Esophagus squamous epithelium (tissue), 5 donors: ENCODE data around the gene KCNG2. TPM values are rescaled to one million over a fixed set of nuclear protein-coding genes. Genes with fewer than 3 reads are reported as not detected.

ENCODE experiments used
- DNase-seq: peaks from one replicate; lab custom pipeline; 2025; lab: John Stamatoyannopoulos, UW
- H3K27ac ChIP-seq, 4 donors: fragments of 200-600 bp; sonication (generic); one replicate each; pipeline ENCODE4 v1.5.1; 2016 to 2019; ENCODE audit warnings: mild to moderate bottlenecking in 1 of 4
- H3K27me3 ChIP-seq, 4 donors: fragments of 200-600 bp; sonication (generic); 1 replicate in 3 of 4; 2 replicates in 1 of 4; pipeline versions ENCODE4 v1.5.1 to v1.6.0; 2017 to 2021; ENCODE audit warnings: antibody characterized with exemption in 1 of 4
- H3K36me3 ChIP-seq, 3 donors: fragments of 200-600 bp; sonication (generic); one replicate each; pipeline ENCODE4 v1.5.1; 2016 to 2019
- H3K4me1 ChIP-seq, 3 donors: fragments of 200-600 bp; sonication (generic); one replicate each; pipeline ENCODE4 v1.5.1; 2017 to 2019
- H3K4me3 ChIP-seq, 4 donors: fragments of 200-600 bp; sonication (generic); 1 replicate in 3 of 4; 2 replicates in 1 of 4; pipeline ENCODE4 v1.5.1; 2016 to 2019; ENCODE audit warnings: mild to moderate bottlenecking in 2 of 4, moderate library complexity in 1 of 4
- H3K9me3 ChIP-seq, 3 donors: fragments of 200-600 bp; sonication (generic); one replicate each; pipeline ENCODE4 v1.5.1; 2016 to 2019
- CTCF ChIP-seq, 6 experiments: fragments of 450-650 bp in 4 of 6; fragments of 200-600 bp in 2 of 6; sonication (generic) in 2 of 6; IDR thresholded peaks; one replicate each; pipeline ENCODE4 v1.5.1; 2016 to 2019; ENCODE audit warnings: antibody characterized with exemption in 6 of 6, mild to moderate bottlenecking in 4 of 6, moderate library complexity in 4 of 6
- POLR2A ChIP-seq, 4 donors: fragments of 450-650 bp; IDR thresholded peaks; one replicate each; pipeline ENCODE4 v1.6.1; 2017; ENCODE audit warnings: antibody characterized with exemption in 4 of 4, mild to moderate bottlenecking in 4 of 4, moderate library complexity in 3 of 4
- WGBS, 2 donors: methylation state at CpG; one replicate each; pipeline ENCODE4 v1.1.5; 2018; 5-methylcytosine and 5-hydroxymethylcytosine counted together
- intact Hi-C: fragments of 100-400 bp; cut with DNase I; formaldehyde crosslinking; loops from one replicate; pipeline ENCODE4 v1.15.0; 2022
- total RNA-seq, 4 donors: library from RNA; depleted of rRNA; stranded (reverse); fragments of >200 nt; gene quantifications; one replicate each; pipeline ENCODE4 v1.1.0, GENCODE V29; 2016
- donor health status: DM: yes; HTN: yes; CAD: no.

KCNG2 gene
- total RNA-seq, 4 donors from 2014 or later, result 0.19 TPM; not detected in 3

GRCh38 chr18:79915161-79916127, 117.7 kb downstream of the KCNG2 start:
- TF ChIP-seq POLR2A (IDR thresholded peaks at IDR 0.05) (no peak), CTCF (IDR thresholded peaks at IDR 0.05) (no peak)
- no peak for DNase-seq
- H3K4me1 ChIP-seq, result no peaks in the 10 kb centered on the region
- peaks cover 8 to 83% (median 13%) of the 10 kb centered on the region in 3 donors for H3K36me3 ChIP-seq
- H3K27ac ChIP-seq, result no peak overlapping the region
- no peak overlapping the region for H3K4me3 ChIP-seq
- no peaks in the 10 kb centered on the region for H3K27me3 ChIP-seq
- H3K9me3 ChIP-seq, result no peaks in the 10 kb centered on the region
- intact Hi-C loops, result no loop called here
- 85 to 93% methylated on average over 19 to 26 of the region's 50 CpGs for WGBS, 2 donors

GRCh38 chr18:79916128-79916494, 118.4 kb downstream of the KCNG2 start:
- WGBS, 2 donors, result 55 to 59% methylated on average over 5 to 10 of the region's 26 CpGs
- TF ChIP-seq POLR2A (IDR thresholded peaks at IDR 0.05) (no peak), CTCF (IDR thresholded peaks at IDR 0.05) (no peak)

GRCh38 chr18:79916546-79917168, 118.9 kb downstream of the KCNG2 start:
- Histone ChIP-seq H3K4me1 (no peaks in the 10 kb centered on the region), H3K27ac (no peak overlapping the region), H3K9me3 (no peaks in the 10 kb centered on the region), H3K27me3 (no peaks in the 10 kb centered on the region), H3K4me3 (no peak overlapping the region), H3K36me3 (peaks cover 8 to 74% (median 13%) of the 10 kb centered on the region in 3 donors)
- intact Hi-C loops, result no loop called here
- WGBS, 2 donors, result 97 to 100% methylated on average over 5 to 12 of the region's 24 CpGs
- TF ChIP-seq CTCF (IDR thresholded peaks at IDR 0.05) (no peak), POLR2A (IDR thresholded peaks at IDR 0.05) (no peak)
- DNase-seq, result no peak

More at GRCh38 chr18:79916128-79916494, 118.4 kb downstream of the KCNG2 start:
- intact Hi-C loops, result no loop called here
- Histone ChIP-seq H3K4me1 (no peaks in the 10 kb centered on the region), H3K9me3 (no peaks in the 10 kb centered on the region), H3K4me3 (no peak overlapping the region), H3K36me3 (peaks cover 8 to 80% (median 13%) of the 10 kb centered on the region in 3 donors), H3K27me3 (no peaks in the 10 kb centered on the region), H3K27ac (no peak overlapping the region)
- no peak for DNase-seq

- no peaks in the 10 kb centered on the region for H3K9me3 ChIP-seq
- no peak overlapping the region for H3K4me3 ChIP-seq
- no peaks in the 10 kb centered on the region for H3K4me1 ChIP-seq
- intact Hi-C loops, result no loop called here
- no peaks in the 10 kb centered on the region for H3K27me3 ChIP-seq
- TF ChIP-seq CTCF (IDR thresholded peaks at IDR 0.05), result no peak
- TF ChIP-seq POLR2A (IDR thresholded peaks at IDR 0.05), result no peak
- 98 to 100% methylated on average over 11 to 13 of the region's 28 CpGs for WGBS, 2 donors
- DNase-seq, result no peak
- peaks cover 8 to 76% (median 13%) of the 10 kb centered on the region in 3 donors for H3K36me3 ChIP-seq
- no peak overlapping the region for H3K27ac ChIP-seq
Measured at GRCh38 chr18:79917169-79917852, 119.6 kb downstream of the KCNG2 start.
